ENCODE data around the gene EIF3I.

- TF ChIP-seq CTCF (IDR thresholded peaks at IDR 0.05) (no peak), POLR2A (IDR thresholded peaks at IDR 0.05) (no peak)
These were observed 47.5 kb downstream of the EIF3I start for GRCh38 chr1:32269744-32270143.

Data from tibial nerve (tissue), 3 donors.